ENCODE measurements around the gene ZC3H18. TPM values are rescaled to one million over a fixed set of nuclear protein-coding genes. Genes with fewer than 3 reads are reported as not detected.

Gene ZC3H18
- total RNA-seq, 1 experiment from 2014 or later: 40.5 TPM

DNA sequence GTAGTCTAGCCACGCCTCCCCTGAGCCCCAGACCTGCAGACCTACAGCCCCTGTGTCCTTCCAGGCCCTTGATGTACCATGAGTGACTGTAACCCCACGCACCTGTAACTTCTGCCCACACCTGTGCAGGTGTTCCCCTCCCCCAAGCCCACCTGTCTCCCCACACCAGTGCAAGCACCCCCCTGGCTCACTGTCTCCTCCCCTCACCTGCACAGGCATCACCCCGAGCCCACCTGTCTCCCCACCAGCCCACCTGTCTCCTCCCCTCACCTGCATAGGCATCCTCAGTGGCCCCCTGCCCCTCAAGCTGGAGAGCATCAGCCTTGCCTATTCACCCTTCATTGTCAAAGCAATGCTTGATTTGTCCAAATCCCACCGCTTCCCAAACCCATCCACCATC lies 32.3 kb upstream of the ZC3H18 start:
- ChIA-PET POLR2A (no interaction called here), CTCF (interaction anchor here (0.7 kb wide), 1 partner anchor 14 kb away, joined by 3 read pairs; no protein-coding TSS in a partner anchor)
- TF ChIP-seq, protein P1, sequence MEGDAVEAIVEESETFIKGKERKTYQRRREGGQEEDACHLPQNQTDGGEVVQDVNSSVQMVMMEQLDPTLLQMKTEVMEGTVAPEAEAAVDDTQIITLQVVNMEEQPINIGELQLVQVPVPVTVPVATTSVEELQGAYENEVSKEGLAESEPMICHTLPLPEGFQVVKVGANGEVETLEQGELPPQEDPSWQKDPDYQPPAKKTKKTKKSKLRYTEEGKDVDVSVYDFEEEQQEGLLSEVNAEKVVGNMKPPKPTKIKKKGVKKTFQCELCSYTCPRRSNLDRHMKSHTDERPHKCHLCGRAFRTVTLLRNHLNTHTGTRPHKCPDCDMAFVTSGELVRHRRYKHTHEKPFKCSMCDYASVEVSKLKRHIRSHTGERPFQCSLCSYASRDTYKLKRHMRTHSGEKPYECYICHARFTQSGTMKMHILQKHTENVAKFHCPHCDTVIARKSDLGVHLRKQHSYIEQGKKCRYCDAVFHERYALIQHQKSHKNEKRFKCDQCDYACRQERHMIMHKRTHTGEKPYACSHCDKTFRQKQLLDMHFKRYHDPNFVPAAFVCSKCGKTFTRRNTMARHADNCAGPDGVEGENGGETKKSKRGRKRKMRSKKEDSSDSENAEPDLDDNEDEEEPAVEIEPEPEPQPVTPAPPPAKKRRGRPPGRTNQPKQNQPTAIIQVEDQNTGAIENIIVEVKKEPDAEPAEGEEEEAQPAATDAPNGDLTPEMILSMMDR (IDR thresholded peaks at IDR 0.05; ENCODE audit: unreplicated experiment): no peak
- no peak overlapping the region for H3K27ac Mint-ChIP-seq (ENCODE audit: low read depth, unreplicated experiment)
- no peaks in the 10 kb centered on the region for H3K4me1 Mint-ChIP-seq (ENCODE audit: insufficient read depth, unreplicated experiment)
- no TSS peak for BruUV-seq (replicated peaks)
- H3K36me3 Mint-ChIP-seq (ENCODE audit: insufficient read depth, unreplicated experiment): peaks cover 20% of the 10 kb centered on the region
- H3K27me3 Mint-ChIP-seq (ENCODE audit: insufficient read depth, unreplicated experiment): peaks cover 12% of the 10 kb centered on the region
- peaks cover 6% of the 10 kb centered on the region for H3K9me3 Mint-ChIP-seq (ENCODE audit: unreplicated experiment)
- DNase-seq (ENCODE audit: unreplicated experiment): no peak
- H3K4me3 Mint-ChIP-seq (ENCODE audit: unreplicated experiment): no peak overlapping the region
- intact Hi-C loops (cut with micrococcal nuclease): no loop called here

DNA sequence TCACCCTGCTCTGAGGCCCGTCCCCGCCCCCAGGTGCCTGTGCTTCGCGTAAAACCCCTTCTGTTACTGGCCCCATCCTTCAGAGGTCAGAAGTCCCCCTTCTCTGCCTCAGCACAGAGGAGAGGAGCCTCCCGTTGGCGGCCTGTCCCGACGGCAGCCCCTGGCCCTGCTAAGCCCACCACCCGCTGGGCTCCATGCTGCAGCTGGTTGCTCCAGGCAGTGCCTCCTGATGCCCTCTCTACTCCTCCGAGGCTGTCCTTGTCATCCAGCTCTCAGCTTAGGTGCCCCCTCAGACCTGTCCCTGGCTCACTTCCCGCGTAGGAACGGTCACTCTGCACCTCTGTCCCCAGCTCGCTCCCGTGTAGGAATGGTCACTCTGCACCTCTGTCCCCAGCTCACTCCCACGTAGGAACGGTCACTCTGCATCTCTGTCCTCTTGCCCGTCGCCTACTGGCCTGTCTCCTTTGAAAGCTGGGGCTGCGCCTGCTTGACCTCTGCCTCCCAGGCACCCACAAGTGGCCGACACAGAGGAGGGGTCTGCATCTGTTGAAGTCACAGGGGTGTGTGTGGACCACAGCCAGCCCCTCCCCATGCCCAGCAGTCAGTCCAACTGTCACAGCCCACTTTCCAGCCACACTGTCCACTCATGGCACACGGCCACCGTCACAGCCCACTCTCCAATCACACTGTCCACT lies 31.7 kb upstream of the ZC3H18 start:
- POLR2A ChIA-PET: no interaction called here
- intact Hi-C loops (cut with micrococcal nuclease): no loop called here
- H3K9me3 Mint-ChIP-seq (ENCODE audit: unreplicated experiment): peaks cover 10% of the 10 kb centered on the region

DNA sequence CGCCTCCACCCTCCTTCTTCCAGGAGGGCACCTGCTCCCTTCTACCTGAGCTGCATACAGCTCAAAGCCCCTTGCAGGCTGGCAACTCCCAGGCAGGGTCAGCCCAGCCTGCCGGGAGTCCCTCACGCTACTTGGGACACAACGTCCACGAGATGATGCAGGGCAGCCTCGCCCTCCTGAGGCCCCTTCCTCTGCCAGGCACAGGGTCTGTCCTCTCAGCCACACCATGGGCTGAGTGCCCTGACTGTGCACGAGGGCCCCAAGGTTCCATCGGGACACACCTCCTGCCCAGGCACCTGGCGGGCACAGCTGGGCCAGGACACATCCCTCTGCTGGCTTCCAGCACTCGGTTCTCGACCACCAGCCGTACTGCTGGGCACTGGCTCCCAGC lies 30.9 kb upstream of the ZC3H18 start:
- ChIA-PET CTCF (interaction anchor here (0.6 kb wide), 3 partner anchors 22 to 216 kb away, joined by 3 read pairs; no protein-coding TSS in a partner anchor), POLR2A (interaction anchor here (0.7 kb wide), 1 partner anchor 12 kb away, joined by 3 read pairs; no protein-coding TSS in a partner anchor)
- intact Hi-C loops (cut with micrococcal nuclease): no loop called here
- no peak for DNase-seq (ENCODE audit: unreplicated experiment)
- TF ChIP-seq, protein P1 (IDR thresholded peaks at IDR 0.05; ENCODE audit: unreplicated experiment): no peak
- Mint-ChIP-seq H3K4me1 (ENCODE audit: insufficient read depth, unreplicated experiment) (no peaks in the 10 kb centered on the region), H3K27me3 (ENCODE audit: insufficient read depth, unreplicated experiment) (peaks cover 12% of the 10 kb centered on the region), H3K36me3 (ENCODE audit: insufficient read depth, unreplicated experiment) (peaks cover 20% of the 10 kb centered on the region), H3K9me3 (ENCODE audit: unreplicated experiment) (peaks cover 14% of the 10 kb centered on the region), H3K27ac (ENCODE audit: low read depth, unreplicated experiment) (no peak overlapping the region), H3K4me3 (ENCODE audit: unreplicated experiment) (no peak overlapping the region)
- BruUV-seq (replicated peaks): no TSS peak

More for the DNA sequence above, 31.7 kb upstream of the ZC3H18 start:
- peaks cover 12% of the 10 kb centered on the region for H3K27me3 Mint-ChIP-seq (ENCODE audit: insufficient read depth, unreplicated experiment)
- BruUV-seq (replicated peaks): no TSS peak
- no peak for DNase-seq (ENCODE audit: unreplicated experiment)
- CTCF ChIA-PET: no interaction called here
- TF ChIP-seq, protein P1 (IDR thresholded peaks at IDR 0.05; ENCODE audit: unreplicated experiment): no peak
- H3K36me3 Mint-ChIP-seq (ENCODE audit: insufficient read depth, unreplicated experiment): peaks cover 20% of the 10 kb centered on the region
- no peak overlapping the region for H3K4me3 Mint-ChIP-seq (ENCODE audit: unreplicated experiment)
- no peaks in the 10 kb centered on the region for H3K4me1 Mint-ChIP-seq (ENCODE audit: insufficient read depth, unreplicated experiment)
- no peak overlapping the region for H3K27ac Mint-ChIP-seq (ENCODE audit: low read depth, unreplicated experiment)

DNA sequence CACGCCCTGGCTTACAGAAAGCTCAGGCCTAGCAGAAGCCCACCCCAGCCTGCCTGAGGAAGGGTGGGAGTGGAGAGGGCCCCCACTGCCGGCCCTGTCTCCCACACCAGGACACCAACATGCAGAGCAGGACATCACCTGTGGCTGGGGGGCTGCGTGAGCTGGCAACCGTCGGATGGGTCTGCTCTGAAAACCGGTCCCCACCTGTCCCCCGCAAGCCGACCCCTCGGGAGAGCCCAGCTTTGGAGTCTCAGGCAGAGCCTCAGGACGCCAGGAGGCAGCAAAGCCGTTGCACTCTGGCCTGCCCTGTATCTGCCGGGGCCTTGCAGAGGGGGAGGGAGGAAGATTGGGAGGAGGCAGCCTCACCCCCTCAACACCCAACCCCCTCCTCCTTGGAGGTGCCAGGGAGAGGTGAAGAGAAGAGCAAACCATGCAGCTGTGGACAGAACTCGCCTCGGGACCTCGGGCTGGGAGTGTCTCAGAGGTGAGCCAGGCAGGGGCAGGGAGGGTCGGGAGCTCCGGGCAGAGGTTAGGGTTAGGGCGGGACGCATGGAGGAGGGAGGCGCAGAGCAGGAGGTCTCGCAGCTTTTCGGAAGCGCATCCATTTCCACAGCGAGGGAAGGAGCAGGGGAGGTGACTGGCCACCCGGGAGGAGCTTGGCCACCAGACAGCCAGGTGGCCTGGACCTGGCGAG lies 30.4 kb upstream of the ZC3H18 start:
- intact Hi-C loops (cut with micrococcal nuclease): no loop called here
- POLR2A ChIA-PET: interaction anchor here (0.6 to 0.7 kb wide), 2 partner anchors 11 to 19 kb away, joined by 3 read pairs; no protein-coding TSS in a partner anchor
- CTCF ChIA-PET: interaction anchor here (0.6 kb wide), 4 partner anchors 21 to 251 kb away, joined by 3 to 4 read pairs (median 3); no protein-coding TSS in a partner anchor
- Mint-ChIP-seq H3K4me1 (ENCODE audit: insufficient read depth, unreplicated experiment) (no peaks in the 10 kb centered on the region), H3K36me3 (ENCODE audit: insufficient read depth, unreplicated experiment) (peaks cover 16% of the 10 kb centered on the region), H3K27me3 (ENCODE audit: insufficient read depth, unreplicated experiment) (peaks cover 12% of the 10 kb centered on the region), H3K4me3 (ENCODE audit: unreplicated experiment) (no peak overlapping the region), H3K27ac (ENCODE audit: low read depth, unreplicated experiment) (no peak overlapping the region), H3K9me3 (ENCODE audit: unreplicated experiment) (peaks cover 14% of the 10 kb centered on the region)
- TF ChIP-seq, protein P1 (IDR thresholded peaks at IDR 0.05; ENCODE audit: unreplicated experiment): no peak
- DNase-seq (ENCODE audit: unreplicated experiment): no peak
- no TSS peak for BruUV-seq (replicated peaks)

Measured in MCF 10A (cell line).